Measurements from ENCODE around the gene ZNF609. TPM values are rescaled to one million over a fixed set of nuclear protein-coding genes. Genes with fewer than 3 reads are reported as not detected.

ZNF609 gene
- total and polyA plus RNA-seq, 4 donors: 5.4 to 46.7 (median 23.6) TPM

- no peak for ATAC-seq (ENCODE audit: low FRiP score)
- H3K36me3 ChIP-seq (ENCODE audit: control insufficient read depth in 1 of 2, insufficient read depth in 2 of 2, low read length in 1 of 2): peaks cover 0 to 2% of the 10 kb centered on the region in 2 donors
- H3K4me1 ChIP-seq (ENCODE audit: control insufficient read depth in 1 of 2, insufficient read depth in 2 of 2, low read length in 2 of 2): no peaks in the 10 kb centered on the region
- WGBS, 2 donors: 96% methylated on average over 1 of the region's 1 CpG
- H3K9me3 ChIP-seq (ENCODE audit: control insufficient read depth, low read length): no peaks in the 10 kb centered on the region
- no peaks in the 10 kb centered on the region for H3K27me3 ChIP-seq (ENCODE audit: control insufficient read depth in 1 of 2, insufficient read depth in 2 of 2, low read length in 1 of 2)
- DNase-seq: no peak
- no peak overlapping the region for H3K27ac ChIP-seq (ENCODE audit: low read depth in 1 of 2, low read length in 2 of 2)
- intact Hi-C loops (cut with DNase I): no loop called here
- H3K4me3 ChIP-seq (ENCODE audit: low read length in 2 of 2): no peak overlapping the region
Measured at GRCh38 chr15:64437982-64438381, 22.4 kb upstream of the ZNF609 start.

- H3K27ac ChIP-seq (ENCODE audit: low read depth in 1 of 2, low read length in 2 of 2): no peak overlapping the region
- H3K4me3 ChIP-seq (ENCODE audit: low read length in 2 of 2): no peak overlapping the region
- no peaks in the 10 kb centered on the region for H3K36me3 ChIP-seq (ENCODE audit: control insufficient read depth in 1 of 2, insufficient read depth in 2 of 2, low read length in 1 of 2)
- H3K4me1 ChIP-seq (ENCODE audit: control insufficient read depth in 1 of 2, insufficient read depth in 2 of 2, low read length in 2 of 2): peaks cover 0 to 3% of the 10 kb centered on the region in 2 donors
- intact Hi-C loops (cut with DNase I): no loop called here
- ATAC-seq (ENCODE audit: low FRiP score) (no peak), DNase-seq (no peak)
- WGBS, 2 donors: 81 to 82% methylated on average over 6 of the region's 6 CpGs
- no peaks in the 10 kb centered on the region for H3K9me3 ChIP-seq (ENCODE audit: control insufficient read depth, low read length)
- no peaks in the 10 kb centered on the region for H3K27me3 ChIP-seq (ENCODE audit: control insufficient read depth in 1 of 2, insufficient read depth in 2 of 2, low read length in 1 of 2)
Measured at GRCh38 chr15:64438653-64439447, 21.5 kb upstream of the ZNF609 start.

- no peaks in the 10 kb centered on the region for H3K9me3 ChIP-seq (ENCODE audit: control insufficient read depth, low read length)
- 95 to 96% methylated on average over 3 of the region's 3 CpGs for WGBS, 2 donors
Measured at GRCh38 chr15:64441852-64442251, 18.5 kb upstream of the ZNF609 start.

GRCh38 chr15:64443016-64443415 is 17.4 kb upstream of the ZNF609 start:
- no peak overlapping the region for H3K27ac ChIP-seq (ENCODE audit: low read depth in 1 of 2, low read length in 2 of 2)

More at GRCh38 chr15:64441852-64442251, 18.5 kb upstream of the ZNF609 start:
- no peak overlapping the region for H3K27ac ChIP-seq (ENCODE audit: low read depth in 1 of 2, low read length in 2 of 2)
- H3K36me3 ChIP-seq (ENCODE audit: control insufficient read depth in 1 of 2, insufficient read depth in 2 of 2, low read length in 1 of 2): peaks cover 0 to 2% of the 10 kb centered on the region in 2 donors
- H3K27me3 ChIP-seq (ENCODE audit: control insufficient read depth in 1 of 2, insufficient read depth in 2 of 2, low read length in 1 of 2): no peaks in the 10 kb centered on the region
- ATAC-seq (ENCODE audit: low FRiP score): no peak
- H3K4me1 ChIP-seq (ENCODE audit: control insufficient read depth in 1 of 2, insufficient read depth in 2 of 2, low read length in 2 of 2): peaks cover 0 to 3% of the 10 kb centered on the region in 2 donors
- H3K4me3 ChIP-seq (ENCODE audit: low read length in 2 of 2): no peak overlapping the region
- DNase-seq: no peak
- intact Hi-C loops (cut with DNase I): no loop called here

GRCh38 chr15:64443747-64444621 is 16.4 kb upstream of the ZNF609 start:
- Histone ChIP-seq H3K4me3 (ENCODE audit: low read length in 2 of 2) (no peak overlapping the region), H3K9me3 (ENCODE audit: control insufficient read depth, low read length) (no peaks in the 10 kb centered on the region), H3K4me1 (ENCODE audit: control insufficient read depth in 1 of 2, insufficient read depth in 2 of 2, low read length in 2 of 2) (peaks cover 0 to 3% of the 10 kb centered on the region in 2 donors), H3K36me3 (ENCODE audit: control insufficient read depth in 1 of 2, insufficient read depth in 2 of 2, low read length in 1 of 2) (peaks cover 0 to 8% of the 10 kb centered on the region in 2 donors), H3K27me3 (ENCODE audit: control insufficient read depth in 1 of 2, insufficient read depth in 2 of 2, low read length in 1 of 2) (no peaks in the 10 kb centered on the region), H3K27ac (ENCODE audit: low read depth in 1 of 2, low read length in 2 of 2) (peak overlapping the region in 1 of 2 donors; percentile 43)
- intact Hi-C loops (cut with DNase I): no loop called here
- WGBS, 2 donors: 46 to 47% methylated on average over 3 of the region's 3 CpGs
- DNase-seq: no peak
- ATAC-seq (ENCODE audit: low FRiP score): peak; percentile 50

More at GRCh38 chr15:64443016-64443415, 17.4 kb upstream of the ZNF609 start:
- Histone ChIP-seq H3K27me3 (ENCODE audit: control insufficient read depth in 1 of 2, insufficient read depth in 2 of 2, low read length in 1 of 2) (no peaks in the 10 kb centered on the region), H3K36me3 (ENCODE audit: control insufficient read depth in 1 of 2, insufficient read depth in 2 of 2, low read length in 1 of 2) (peaks cover 0 to 6% of the 10 kb centered on the region in 2 donors), H3K9me3 (ENCODE audit: control insufficient read depth, low read length) (no peaks in the 10 kb centered on the region), H3K4me3 (ENCODE audit: low read length in 2 of 2) (no peak overlapping the region), H3K4me1 (ENCODE audit: control insufficient read depth in 1 of 2, insufficient read depth in 2 of 2, low read length in 2 of 2) (peaks cover 0 to 3% of the 10 kb centered on the region in 2 donors)
- intact Hi-C loops (cut with DNase I): no loop called here
- DNase-seq (no peak), ATAC-seq (ENCODE audit: low FRiP score) (no peak)
- 87 to 88% methylated on average over 2 of the region's 2 CpGs for WGBS, 2 donors

- no peaks in the 10 kb centered on the region for H3K9me3 ChIP-seq (ENCODE audit: control insufficient read depth, low read length)
- DNase-seq (no peak), ATAC-seq (ENCODE audit: low FRiP score) (no peak)
- peaks cover 0 to 8% of the 10 kb centered on the region in 2 donors for H3K36me3 ChIP-seq (ENCODE audit: control insufficient read depth in 1 of 2, insufficient read depth in 2 of 2, low read length in 1 of 2)
- H3K27me3 ChIP-seq (ENCODE audit: control insufficient read depth in 1 of 2, insufficient read depth in 2 of 2, low read length in 1 of 2): no peaks in the 10 kb centered on the region
- H3K4me1 ChIP-seq (ENCODE audit: control insufficient read depth in 1 of 2, insufficient read depth in 2 of 2, low read length in 2 of 2): peaks cover 0 to 3% of the 10 kb centered on the region in 2 donors
- H3K27ac ChIP-seq (ENCODE audit: low read depth in 1 of 2, low read length in 2 of 2): no peak overlapping the region
- H3K4me3 ChIP-seq (ENCODE audit: low read length in 2 of 2): no peak overlapping the region
- intact Hi-C loops (cut with DNase I): no loop called here
Measured at GRCh38 chr15:64444836-64445235, 15.5 kb upstream of the ZNF609 start.

GRCh38 chr15:64447536-64448315 is 12.7 kb upstream of the ZNF609 start:
- ATAC-seq (ENCODE audit: low FRiP score) (no peak), DNase-seq (no peak)
- intact Hi-C loops (cut with DNase I): no loop called here
- no peaks in the 10 kb centered on the region for H3K27me3 ChIP-seq (ENCODE audit: control insufficient read depth in 1 of 2, insufficient read depth in 2 of 2, low read length in 1 of 2)
- H3K9me3 ChIP-seq (ENCODE audit: control insufficient read depth, low read length): no peaks in the 10 kb centered on the region
- peaks cover 0 to 8% of the 10 kb centered on the region in 2 donors for H3K36me3 ChIP-seq (ENCODE audit: control insufficient read depth in 1 of 2, insufficient read depth in 2 of 2, low read length in 1 of 2)
- no peak overlapping the region for H3K4me3 ChIP-seq (ENCODE audit: low read length in 2 of 2)
- no peak overlapping the region for H3K27ac ChIP-seq (ENCODE audit: low read depth in 1 of 2, low read length in 2 of 2)
- peaks cover 0 to 3% of the 10 kb centered on the region in 2 donors for H3K4me1 ChIP-seq (ENCODE audit: control insufficient read depth in 1 of 2, insufficient read depth in 2 of 2, low read length in 2 of 2)
- 90 to 93% methylated on average over 6 of the region's 6 CpGs for WGBS, 2 donors

GRCh38 chr15:64452988-64453688 is 7.2 kb upstream of the ZNF609 start:
- Histone ChIP-seq H3K4me3 (ENCODE audit: low read length in 2 of 2) (no peak overlapping the region), H3K4me1 (ENCODE audit: control insufficient read depth in 1 of 2, insufficient read depth in 2 of 2, low read length in 2 of 2) (no peaks in the 10 kb centered on the region), H3K27ac (ENCODE audit: low read depth in 1 of 2, low read length in 2 of 2) (no peak overlapping the region), H3K36me3 (ENCODE audit: control insufficient read depth in 1 of 2, insufficient read depth in 2 of 2, low read length in 1 of 2) (peaks cover under 1 to 3% of the 10 kb centered on the region in 2 donors), H3K9me3 (ENCODE audit: control insufficient read depth, low read length) (no peaks in the 10 kb centered on the region), H3K27me3 (ENCODE audit: control insufficient read depth in 1 of 2, insufficient read depth in 2 of 2, low read length in 1 of 2) (no peaks in the 10 kb centered on the region)
- 58% methylated on average over 6 of the region's 6 CpGs for WGBS, 2 donors
- peak in 1 of 2 donors; percentile 58 for DNase-seq
- intact Hi-C loops (cut with DNase I): no loop called here
- ATAC-seq (ENCODE audit: low FRiP score): no peak
